MCF 10A (cell line): ENCODE measurements around the gene EIF4G2. TPM values are rescaled to one million over a fixed set of nuclear protein-coding genes. Genes with fewer than 3 reads are reported as not detected.

Source experiments
- BruUV-seq: library from RNA; stranded (reverse); fragments of 400-500 nt; replicated peaks from 2 replicates; lab custom pipeline; 2021; lab: Mats Ljungman, UMichigan
- CTCF ChIA-PET: fragments of 300-600 bp; sonication (Branson Sonifier 250); formaldehyde crosslinking; extraction: SDS; loops from one replicate; lab custom pipeline; 2021; ENCODE audit warnings: antibody characterized with exemption, inconsistent platforms; lab: Yijun Ruan, JAX
- POLR2A ChIA-PET: fragments of 300-600, 350-650 bp; sonication (Branson Sonifier 250); formaldehyde crosslinking; extraction: SDS; loops from one replicate; lab custom pipeline; 2020; ENCODE audit warnings: antibody characterized with exemption, inconsistent platforms; lab: Yijun Ruan, JAX
- DNase-seq: peaks from one replicate; pipeline ENCODE4 v3.0.0-alpha.2; 2018; ENCODE audit not compliant: unreplicated experiment
- H3K27ac Mint-ChIP-seq: one replicate; pipeline ENCODE4 v1.8.0; 2022; ENCODE audit warnings: mild to moderate bottlenecking, low read depth, mixed read lengths; ENCODE audit not compliant: unreplicated experiment
- H3K27me3 Mint-ChIP-seq: one replicate; pipeline ENCODE4 v1.8.0; 2022; ENCODE audit warnings: mixed read lengths; ENCODE audit not compliant: insufficient read depth, unreplicated experiment
- H3K36me3 Mint-ChIP-seq: one replicate; pipeline ENCODE4 v1.8.0; 2022; ENCODE audit warnings: mild to moderate bottlenecking, moderate library complexity, mixed read lengths; ENCODE audit not compliant: insufficient read depth, unreplicated experiment
- H3K4me1 Mint-ChIP-seq: one replicate; pipeline ENCODE4 v1.8.0; 2022; ENCODE audit warnings: mixed read lengths; ENCODE audit not compliant: insufficient read depth, unreplicated experiment
- H3K4me3 Mint-ChIP-seq: one replicate; pipeline ENCODE4 v1.8.0; 2022; ENCODE audit warnings: mild to moderate bottlenecking, moderate library complexity, mixed read lengths; ENCODE audit not compliant: unreplicated experiment
- H3K9me3 Mint-ChIP-seq: one replicate; pipeline ENCODE4 v1.8.0; 2022; ENCODE audit warnings: mixed read lengths; ENCODE audit not compliant: unreplicated experiment
- CTCF ChIP-seq: fragments of 200-600 bp; IDR thresholded peaks from one replicate; pipeline ENCODE4 v1.8.0; 2022; ENCODE audit warnings: antibody characterized with exemption, mild to moderate bottlenecking; ENCODE audit not compliant: unreplicated experiment
- intact Hi-C: fragments of 100-400 bp; cut with micrococcal nuclease; formaldehyde crosslinking; loops from 2 replicates; pipeline ENCODE4 v1.14.1; 2022
- total RNA-seq: library from RNA; stranded (reverse); gene quantifications from 2 replicates; pipeline ENCODE4 v1.2.3, GENCODE V29; 2022

EIF4G2 gene
- total RNA-seq, 1 experiment from 2014 or later = 817 TPM

GRCh38 chr11:10771457-10771856 lies 37.3 kb downstream of the EIF4G2 start:
- no TSS peak for BruUV-seq
- intact Hi-C loops = loop anchor here (5.0 kb wide), 1 partner anchor 1016 kb away; no protein-coding TSS in a partner anchor
- POLR2A ChIA-PET = interaction anchor here (1.0 to 4.1 kb wide), 4 partner anchors 18 to 365 kb away, joined by 3 to 24 read pairs (median 4); partner anchors contain the start of gene EIF4G2
- H3K36me3 Mint-ChIP-seq = peaks cover 6% of the 10 kb centered on the region
- no peak overlapping the region for H3K4me3 Mint-ChIP-seq
- TF ChIP-seq CTCF = no peak
- no peaks in the 10 kb centered on the region for H3K4me1 Mint-ChIP-seq
- CTCF ChIA-PET = interaction anchor here (0.6 to 5.2 kb wide), 19 partner anchors 9 to 1368 kb away, joined by 3 to 66 read pairs (median 7); no protein-coding TSS in a partner anchor
- H3K27ac Mint-ChIP-seq = no peak overlapping the region
- DNase-seq = no peak
- H3K27me3 Mint-ChIP-seq = no peaks in the 10 kb centered on the region
- H3K9me3 Mint-ChIP-seq = no peaks in the 10 kb centered on the region

GRCh38 chr11:10770626-10771254 lies 38.0 kb downstream of the EIF4G2 start:
- no peaks in the 10 kb centered on the region for H3K27me3 Mint-ChIP-seq
- ChIA-PET CTCF (interaction anchor here (0.5 to 5.2 kb wide), 33 partner anchors 10 to 1018 kb away, joined by 3 to 66 read pairs (median 4); partner anchors contain the start of gene EIF4G2), POLR2A (interaction anchor here (0.8 to 4.1 kb wide), 8 partner anchors 9 to 365 kb away, joined by 3 to 24 read pairs (median 4); partner anchors contain the start of genes CTR9, EIF4G2 and ZBED5)
- H3K9me3 Mint-ChIP-seq = no peaks in the 10 kb centered on the region
- no TSS peak for BruUV-seq
- no peaks in the 10 kb centered on the region for H3K36me3 Mint-ChIP-seq
- intact Hi-C loops = loop anchor here (1.0 to 5.0 kb wide), 2 partner anchors 22 to 1017 kb away; no protein-coding TSS in a partner anchor
- TF ChIP-seq CTCF = peak; percentile 53
- no peak overlapping the region for H3K27ac Mint-ChIP-seq
- H3K4me1 Mint-ChIP-seq = no peaks in the 10 kb centered on the region
- peak; percentile 58 for DNase-seq
- no peak overlapping the region for H3K4me3 Mint-ChIP-seq

- Mint-ChIP-seq H3K4me3 (no peak overlapping the region), H3K9me3 (no peaks in the 10 kb centered on the region), H3K4me1 (no peaks in the 10 kb centered on the region), H3K27ac (no peak overlapping the region), H3K36me3 (no peaks in the 10 kb centered on the region), H3K27me3 (no peaks in the 10 kb centered on the region)
- ChIA-PET POLR2A (interaction anchor here (0.7 to 1.4 kb wide), 3 partner anchors 12 to 1195 kb away, joined by 3 to 6 read pairs (median 4); partner anchors contain the start of gene EIF4G2), CTCF (no interaction called here)
- intact Hi-C loops = no loop called here
- TF ChIP-seq CTCF = no peak
- no peak for DNase-seq
- no TSS peak for BruUV-seq
These were observed 44.3 kb downstream of the EIF4G2 start for GRCh38 chr11:10764412-10764811.

GRCh38 chr11:10763766-10764165 lies 45.0 kb downstream of the EIF4G2 start:
- intact Hi-C loops = no loop called here
- Mint-ChIP-seq H3K4me3 (no peak overlapping the region), H3K27ac (no peak overlapping the region), H3K36me3 (no peaks in the 10 kb centered on the region), H3K9me3 (no peaks in the 10 kb centered on the region), H3K4me1 (no peaks in the 10 kb centered on the region), H3K27me3 (no peaks in the 10 kb centered on the region)
- DNase-seq = no peak
- TSS peak; percentile 73 for BruUV-seq
- TF ChIP-seq CTCF = no peak
- ChIA-PET POLR2A (interaction anchor here (1.0 to 1.4 kb wide), 3 partner anchors 12 to 45 kb away, joined by 4 to 6 read pairs (median 5); partner anchors contain the start of gene EIF4G2), CTCF (interaction anchor here (0.8 to 1.0 kb wide), 2 partner anchors 29 to 439 kb away, joined by 3 to 4 read pairs; no protein-coding TSS in a partner anchor)
